Inflammatory macrophage (primary cell): ENCODE results near the gene MADD.
A peak's percentile ranks its signal among the peaks of the same experiment; 100 is the strongest.

ENCODE experiments used
- DNase-seq, 2 donors: peaks; one replicate each; pipeline ENCODE4 v3.0.0-alpha.2; 2020 to 2022

The MADD gene

GRCh38 chr11:47253660-47254059 lies 16.3 kb upstream of the MADD start:
- DNase-seq: no peak

- peak; percentile 85 to 93 for DNase-seq
Observed at GRCh38 chr11:47254386-47254785, 15.5 kb upstream of the MADD start.

- DNase-seq: no peak
Observed at GRCh38 chr11:47256374-47256773, 13.6 kb upstream of the MADD start.

- DNase-seq: no peak
Observed at GRCh38 chr11:47257177-47257516, 12.8 kb upstream of the MADD start.

GRCh38 chr11:47257517-47258316 lies 12.2 kb upstream of the MADD start, which contains the start of gene NR1H3:
TSS of gene NR1H3 (plus strand) at chr11:47257996. CDS start at chr11:47259217, 1,221 bp downstream.
- peak; percentile 75 to 92 for DNase-seq

- DNase-seq: no peak
Observed at GRCh38 chr11:47258317-47258902, 11.5 kb upstream of the MADD start.

GRCh38 chr11:47259232-47259977 lies 10.5 kb upstream of the MADD start:
- peak; percentile 46 to 57 for DNase-seq

GRCh38 chr11:47260366-47260765 lies 9.6 kb upstream of the MADD start:
- no peak for DNase-seq

- no peak for DNase-seq
Observed at GRCh38 chr11:47261291-47261800, 8.6 kb upstream of the MADD start.

- no peak for DNase-seq
Observed at GRCh38 chr11:47264119-47264518, 5.8 kb upstream of the MADD start.

- no peak for DNase-seq
Observed at GRCh38 chr11:47264521-47264920, 5.4 kb upstream of the MADD start.

GRCh38 chr11:47267876-47268275 lies 2.1 kb upstream of the MADD start:
- no peak for DNase-seq

GRCh38 chr11:47268448-47269001 lies 1.4 kb upstream of the MADD start:
- DNase-seq: no peak

- DNase-seq: peak; percentile 86 to 94
Observed at GRCh38 chr11:47269002-47269828, 718 bp upstream of the MADD start.

GRCh38 chr11:47270331-47271271 lies 668 bp downstream of the MADD start:
- peak; percentile 14 to 23 for DNase-seq

GRCh38 chr11:47271328-47271727 lies 1.4 kb downstream of the MADD start:
- DNase-seq: no peak

GRCh38 chr11:47271961-47272661 lies 2.2 kb downstream of the MADD start:
- no peak for DNase-seq

GRCh38 chr11:47272706-47273105 lies 2.8 kb downstream of the MADD start:
- peak in 1 of 2 donors; percentile 31 for DNase-seq

GRCh38 chr11:47274495-47275235 lies 4.7 kb downstream of the MADD start:
- DNase-seq: no peak

GRCh38 chr11:47276923-47277322 lies 7.0 kb downstream of the MADD start:
- DNase-seq: no peak
